ENCODE data around the gene TUT1.

TUT1 gene

DNA sequence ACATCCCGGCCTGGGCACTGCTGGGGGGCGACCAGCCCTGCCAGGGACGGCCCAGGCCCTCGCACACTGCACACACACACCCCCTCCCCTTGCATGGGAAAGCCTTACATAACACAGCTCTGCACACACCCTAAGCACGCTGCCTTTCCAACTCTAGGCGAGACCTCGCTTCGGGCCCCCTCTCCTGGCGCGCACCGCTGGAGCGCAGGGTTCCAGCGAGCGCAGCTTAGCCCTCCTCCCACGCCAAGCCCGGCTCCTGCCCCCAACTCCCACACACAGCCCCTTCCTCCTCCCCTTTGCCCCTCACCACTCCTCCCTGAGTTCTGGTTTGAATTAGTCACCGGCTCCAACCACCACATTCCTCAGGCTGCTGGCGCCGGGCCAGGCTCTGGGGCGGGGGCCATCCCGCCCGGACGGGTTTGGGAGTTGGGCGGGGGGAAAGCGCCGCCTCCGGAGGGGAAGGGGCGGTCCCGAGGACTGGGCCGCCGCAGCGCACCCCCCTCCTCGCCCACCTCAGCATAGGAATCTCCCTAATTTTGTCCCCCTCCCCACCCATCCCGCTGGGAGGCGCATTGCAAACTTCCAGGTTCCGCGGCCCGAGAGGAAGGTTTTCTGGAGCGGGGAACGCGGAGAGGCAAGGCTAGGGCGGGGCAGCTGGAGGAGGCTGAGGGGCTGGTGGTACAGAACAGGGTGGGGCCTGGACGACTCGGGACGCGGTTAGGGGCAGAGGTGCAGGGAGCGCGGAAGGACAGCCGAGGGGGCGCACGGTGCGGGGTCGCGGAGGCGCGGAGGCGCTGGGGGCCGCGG, 45.7 kb downstream of the TUT1 start:
- no peak for TF ChIP-seq GATA3 (IDR thresholded peaks at IDR 0.05; ENCODE audit: low read depth, low read length)
- no peak for TF ChIP-seq GATA2 (IDR thresholded peaks at IDR 0.05; ENCODE audit: low read depth, low read length)

DNA sequence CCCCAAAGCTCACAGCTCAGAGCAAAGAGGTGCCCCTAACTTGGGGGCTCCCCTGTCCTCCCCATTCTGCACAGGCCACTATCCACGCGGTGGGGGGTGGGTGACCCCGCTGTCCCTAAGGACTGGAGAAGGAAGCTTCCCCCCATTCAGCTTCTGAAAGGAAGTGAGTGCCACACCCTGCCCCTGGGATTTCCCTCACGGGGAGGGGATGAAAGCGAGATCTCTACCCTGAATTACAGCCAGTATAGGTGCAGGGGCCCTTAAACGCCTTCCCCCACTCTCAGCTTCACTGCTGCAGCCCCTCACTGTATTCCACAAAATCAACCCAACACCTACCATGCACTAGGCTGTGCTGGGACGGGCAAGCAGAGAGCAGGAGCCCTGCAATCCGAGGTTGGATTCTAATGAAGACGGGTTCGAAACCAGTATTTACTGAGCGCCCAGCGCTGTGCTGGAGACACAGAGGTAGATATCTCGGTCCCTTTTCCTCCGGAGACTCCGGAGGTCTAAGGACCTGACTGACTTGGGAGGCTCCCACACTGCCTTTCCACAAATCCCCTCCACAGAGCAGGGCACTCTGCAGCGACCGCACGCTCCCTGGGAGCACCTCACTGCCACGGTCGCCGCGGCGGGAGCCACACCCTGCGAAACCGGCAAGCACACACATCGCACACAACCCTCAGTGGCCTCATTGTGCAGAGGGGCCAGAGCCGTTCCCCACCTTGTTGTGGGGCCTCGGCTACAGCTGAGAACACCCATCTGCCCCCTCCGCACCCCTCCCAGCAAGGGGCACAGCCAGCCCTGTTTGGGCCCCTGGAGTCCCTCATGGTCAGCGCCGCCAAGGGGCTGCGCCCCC, 46.5 kb downstream of the TUT1 start:
- no peak for TF ChIP-seq GATA2 (IDR thresholded peaks at IDR 0.05; ENCODE audit: low read depth, low read length)
- TF ChIP-seq GATA3 (IDR thresholded peaks at IDR 0.05; ENCODE audit: low read depth, low read length), result no peak

DNA sequence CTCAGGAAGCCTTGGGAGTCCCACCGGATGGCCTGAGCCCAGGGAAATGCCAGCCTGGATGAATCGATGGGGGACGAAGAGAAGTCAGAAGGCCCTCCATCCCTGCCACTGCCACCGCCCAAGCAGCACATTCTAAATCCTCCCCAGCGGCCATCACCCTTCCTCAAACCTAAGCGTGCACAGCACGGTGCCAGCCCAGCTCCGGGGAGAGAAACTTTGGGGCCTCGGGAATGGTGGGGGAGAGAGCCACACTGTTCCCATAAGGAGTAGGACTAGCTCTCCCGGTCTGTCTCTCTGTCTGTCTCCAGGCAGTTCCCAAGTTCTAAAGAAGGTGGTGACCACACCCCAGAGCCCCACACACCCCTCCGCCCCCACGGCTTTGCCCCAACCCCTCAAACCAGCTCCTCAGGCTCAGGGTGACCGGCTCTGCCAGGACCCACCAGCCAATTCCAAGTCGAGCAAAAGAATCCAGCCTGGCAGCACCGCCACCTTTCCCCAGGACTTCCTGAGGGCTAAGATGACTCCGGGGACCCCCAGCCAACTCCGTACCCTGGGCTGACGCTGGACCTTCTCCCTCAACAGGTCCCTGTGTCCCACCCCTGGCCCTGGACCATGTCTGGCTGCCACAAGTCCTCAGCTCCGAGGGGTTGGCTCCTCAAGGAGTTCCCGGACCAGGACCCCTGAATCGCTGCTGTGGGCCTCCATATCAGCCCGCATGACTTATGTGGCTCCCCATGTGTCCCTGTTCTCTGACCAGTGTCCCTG, 47.5 kb downstream of the TUT1 start:
- TF ChIP-seq GATA3 (IDR thresholded peaks at IDR 0.05; ENCODE audit: low read depth, low read length) (no peak), GATA2 (IDR thresholded peaks at IDR 0.05; ENCODE audit: low read depth, low read length) (no peak)

DNA sequence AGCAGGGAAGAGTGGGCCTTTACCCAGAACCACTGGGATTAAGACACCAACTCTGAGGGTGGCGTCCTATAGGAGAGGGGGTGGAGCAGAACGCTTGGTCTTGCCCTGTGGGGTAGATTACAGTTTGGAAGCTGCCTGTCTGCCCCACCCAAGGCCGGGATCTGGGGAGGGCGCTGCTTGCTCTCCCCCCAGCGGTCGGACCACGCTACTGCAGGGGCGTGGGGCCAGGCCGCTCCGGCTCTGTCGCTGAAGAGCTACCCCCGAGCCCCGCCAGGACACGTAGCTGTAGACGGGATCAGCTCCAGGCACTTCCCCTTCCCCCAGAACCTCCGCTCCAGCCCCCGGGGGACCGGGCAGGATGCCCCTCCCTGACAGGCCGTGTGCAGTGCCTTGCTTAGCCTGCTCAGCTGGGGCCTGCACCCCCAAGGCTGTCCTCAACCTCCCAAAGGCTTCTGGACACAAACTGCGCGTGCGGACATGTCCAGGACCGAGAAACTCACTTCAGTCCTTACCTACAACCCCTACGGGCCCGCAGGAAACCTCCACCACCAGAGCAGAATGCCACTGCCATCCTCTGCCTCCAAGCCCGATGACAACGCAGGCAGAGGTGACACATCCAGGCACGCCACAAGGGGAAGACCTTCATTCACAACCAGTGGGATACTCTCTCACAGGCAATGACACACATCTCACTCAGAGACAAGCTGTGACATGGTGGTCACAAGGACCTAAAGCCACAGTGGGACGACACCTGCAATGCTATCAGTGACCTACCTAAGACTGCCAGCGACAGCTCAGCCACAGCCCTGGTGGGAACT, 48.4 kb downstream of the TUT1 start:
- TF ChIP-seq GATA3 (IDR thresholded peaks at IDR 0.05; ENCODE audit: low read depth, low read length) (no peak), GATA2 (IDR thresholded peaks at IDR 0.05; ENCODE audit: low read depth, low read length) (no peak)

DNA sequence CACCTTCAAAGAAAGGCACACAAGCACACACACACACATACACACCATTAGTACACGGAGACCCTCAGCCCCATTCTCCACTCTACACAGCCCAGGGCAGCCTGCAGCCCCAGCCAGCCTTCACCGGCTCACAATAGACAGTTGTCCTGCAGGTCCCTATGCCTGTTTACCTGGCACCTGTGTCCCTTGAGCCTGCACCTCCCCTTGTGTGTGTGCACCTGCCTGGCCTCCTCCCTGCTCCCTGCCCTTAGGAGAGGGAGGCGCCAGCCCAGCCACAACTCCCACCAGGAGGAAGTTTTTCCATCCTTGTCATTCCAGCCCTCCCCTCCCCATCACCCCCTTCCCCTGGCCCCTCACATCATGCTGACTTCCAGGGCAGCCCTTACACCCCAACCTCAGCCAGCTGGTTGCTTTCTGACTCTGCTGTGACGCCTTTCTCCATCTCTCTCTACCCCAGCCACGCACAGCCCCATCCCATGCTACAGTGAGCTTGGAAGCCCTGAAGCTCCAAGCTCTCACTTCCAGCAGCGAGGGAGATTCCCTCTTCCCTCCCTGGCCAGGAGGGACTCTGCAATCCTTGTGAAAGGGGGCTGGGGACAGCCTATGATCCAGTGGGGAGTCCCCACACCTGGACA, 49.1 kb downstream of the TUT1 start:
- TF ChIP-seq GATA2 (IDR thresholded peaks at IDR 0.05; ENCODE audit: low read depth, low read length) (no peak), GATA3 (IDR thresholded peaks at IDR 0.05; ENCODE audit: low read depth, low read length) (no peak)

DNA sequence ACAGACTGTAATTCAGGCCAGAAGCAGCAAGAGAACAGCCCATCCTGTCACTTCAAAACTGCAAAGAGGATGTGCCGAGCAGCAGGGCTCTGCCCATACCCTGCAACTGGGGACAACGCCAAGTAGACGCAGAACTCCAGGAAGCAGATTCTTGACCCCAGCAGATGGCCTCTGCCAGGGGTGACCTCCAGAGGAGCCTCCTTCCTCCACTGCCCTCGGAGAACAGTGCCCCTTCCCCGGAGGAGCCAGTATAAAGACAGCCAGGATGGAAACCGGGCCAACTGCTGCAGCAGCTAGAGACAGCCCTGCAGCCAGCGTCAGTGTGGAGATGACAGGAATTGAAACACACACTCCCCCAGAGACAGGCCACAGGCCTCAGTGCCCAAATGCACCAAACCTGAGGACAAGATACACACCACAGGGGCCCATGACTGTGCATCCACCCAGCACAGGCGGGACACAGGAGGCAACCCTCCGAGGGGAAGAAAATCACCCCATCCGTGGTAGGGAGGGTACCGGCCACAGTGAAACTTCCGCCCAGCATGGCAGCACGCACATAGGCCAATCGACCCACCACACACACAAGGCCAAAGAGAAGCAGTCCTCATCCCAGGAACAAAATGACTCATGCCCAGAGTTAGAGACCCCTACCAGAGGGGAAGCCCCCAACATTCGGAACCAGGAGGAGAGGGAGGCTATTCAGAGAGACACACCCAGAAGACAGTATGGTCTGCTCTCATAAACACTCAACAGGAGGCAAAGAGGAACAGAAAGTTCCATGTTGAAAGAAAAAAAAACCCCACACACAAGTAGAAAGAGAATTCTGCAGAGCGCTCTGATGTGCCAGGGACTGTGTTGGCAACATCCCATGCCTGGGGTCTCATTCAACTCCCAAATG, 50.3 kb downstream of the TUT1 start:
- TF ChIP-seq GATA3 (IDR thresholded peaks at IDR 0.05; ENCODE audit: low read depth, low read length) (no peak), GATA2 (IDR thresholded peaks at IDR 0.05; ENCODE audit: low read depth, low read length) (no peak)

DNA sequence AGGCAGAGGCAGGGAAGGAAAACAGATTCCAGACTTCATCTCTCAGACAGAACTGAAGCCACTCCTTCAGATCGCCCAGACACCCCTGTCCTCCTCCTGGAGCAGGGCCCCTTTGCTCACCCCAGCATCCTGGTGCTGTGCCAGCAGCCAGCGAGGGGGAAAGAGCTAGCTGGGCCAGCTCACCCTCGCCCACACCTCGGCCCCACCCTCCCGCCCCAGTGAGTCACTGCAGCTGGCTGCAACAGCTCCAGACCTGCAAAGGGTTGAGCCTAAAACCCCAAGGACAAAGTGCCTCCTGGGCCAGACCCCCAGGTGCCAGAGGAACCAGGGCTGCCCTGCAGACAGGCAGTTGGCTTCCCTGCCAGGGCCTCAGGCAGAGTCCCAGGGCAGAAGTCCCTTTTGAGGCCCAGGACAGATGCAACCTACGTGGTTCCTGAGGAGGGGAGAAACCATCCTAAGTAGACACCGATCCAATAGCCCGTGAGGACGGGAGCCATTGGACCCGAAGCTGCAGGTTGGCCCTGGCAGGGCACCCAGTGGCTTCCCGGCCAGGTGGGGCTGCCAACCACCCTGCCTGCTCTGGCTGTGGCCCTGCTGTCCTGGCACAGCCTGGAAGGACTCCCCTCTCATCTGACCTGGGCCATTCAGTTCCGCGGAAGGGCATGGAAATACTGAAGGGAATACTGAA, 51.9 kb downstream of the TUT1 start:
- TF ChIP-seq GATA3 (IDR thresholded peaks at IDR 0.05; ENCODE audit: low read depth, low read length), result no peak
- no peak for TF ChIP-seq GATA2 (IDR thresholded peaks at IDR 0.05; ENCODE audit: low read depth, low read length)

DNA sequence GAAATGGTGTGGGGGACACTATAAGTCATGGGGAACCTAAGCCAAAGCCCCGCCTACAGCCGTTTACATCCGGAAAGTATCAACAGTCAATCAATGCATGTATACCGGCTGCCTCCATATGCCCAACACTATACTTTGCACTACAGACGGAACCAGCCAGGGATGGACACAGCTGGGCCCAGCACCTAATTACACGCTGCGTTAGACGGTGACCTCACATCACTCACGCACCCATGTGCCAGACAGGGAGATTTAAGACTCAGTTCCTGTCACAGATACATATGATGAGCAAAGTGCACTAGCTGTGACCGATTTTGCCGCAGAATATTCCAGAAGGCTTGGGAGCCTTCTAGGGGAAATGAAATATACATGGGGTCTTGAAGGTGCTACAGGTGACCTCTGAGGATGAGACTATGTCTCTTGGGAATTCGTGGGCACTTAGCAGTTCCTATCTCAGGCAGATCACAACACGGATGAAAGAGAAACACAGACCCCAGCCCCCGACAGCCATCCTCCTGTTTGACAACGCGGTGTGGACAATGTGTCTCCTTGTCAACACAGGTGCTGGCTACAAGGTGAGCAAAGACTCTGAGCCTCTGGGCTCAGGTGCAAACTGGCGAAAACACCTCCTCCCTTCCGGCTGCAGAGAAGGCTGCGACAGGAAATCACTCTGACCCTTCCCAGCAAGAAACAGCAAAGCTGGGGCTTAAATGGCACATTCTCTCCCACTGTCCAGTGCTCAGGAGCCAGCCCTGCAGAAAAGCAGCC, 52.7 kb downstream of the TUT1 start:
- TF ChIP-seq GATA2 (IDR thresholded peaks at IDR 0.05; ENCODE audit: low read depth, low read length), result no peak
- no peak for TF ChIP-seq GATA3 (IDR thresholded peaks at IDR 0.05; ENCODE audit: low read depth, low read length)

DNA sequence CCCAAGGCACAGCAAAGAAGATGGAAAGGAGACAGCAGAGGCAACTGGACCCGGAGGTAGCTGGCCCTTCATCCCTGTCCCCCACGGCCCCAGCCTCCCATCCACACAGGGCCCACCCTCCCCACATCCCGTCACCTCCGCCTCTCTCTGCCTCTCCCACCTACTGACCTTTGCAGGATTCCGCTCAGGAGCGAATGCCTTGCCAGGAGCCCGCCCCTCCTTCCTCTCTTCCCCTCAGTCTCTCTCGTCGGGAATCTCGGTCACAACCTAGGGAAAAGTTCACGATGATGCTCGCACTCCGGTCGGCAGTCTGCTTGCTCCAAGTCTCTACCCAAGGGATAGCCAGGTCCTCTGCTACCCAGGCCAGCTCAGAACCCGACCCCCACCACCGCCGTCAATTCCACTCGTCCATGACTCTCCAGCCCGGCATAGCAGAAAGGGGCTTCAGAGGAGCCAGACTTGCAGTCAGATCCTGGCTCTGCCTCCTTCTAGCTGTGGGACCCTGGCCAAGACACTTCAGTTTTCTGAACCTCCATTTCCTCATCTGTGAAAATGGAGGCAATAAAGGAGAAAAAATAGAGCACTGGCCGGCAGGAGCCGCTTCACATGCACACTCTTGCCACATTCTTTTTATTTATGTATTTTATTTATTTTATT, 54.9 kb downstream of the TUT1 start:
- TF ChIP-seq GATA3 (IDR thresholded peaks at IDR 0.05; ENCODE audit: low read depth, low read length) (no peak), GATA2 (IDR thresholded peaks at IDR 0.05; ENCODE audit: low read depth, low read length) (no peak)

DNA sequence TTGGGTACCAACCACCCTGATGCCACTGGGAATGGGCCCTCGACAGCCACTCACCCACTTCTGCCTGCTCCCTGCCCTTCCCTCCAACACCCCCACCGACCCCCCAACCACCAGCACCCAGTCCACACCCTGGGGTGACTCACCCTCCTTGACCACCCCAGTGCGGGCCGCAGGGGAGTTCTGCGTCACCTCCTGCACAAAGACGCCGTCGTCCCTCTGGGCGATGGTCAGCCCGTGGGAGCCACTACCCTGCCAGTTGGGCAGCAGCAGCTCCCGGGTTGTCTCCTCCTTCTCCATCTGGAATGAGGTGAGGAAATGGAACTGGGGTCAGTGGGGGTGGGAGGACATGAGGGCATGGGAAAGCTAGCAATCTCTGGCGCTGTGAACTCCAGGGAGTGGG, 55.5 kb downstream of the TUT1 start:
- TF ChIP-seq GATA2 (IDR thresholded peaks at IDR 0.05; ENCODE audit: low read depth, low read length) (no peak), GATA3 (IDR thresholded peaks at IDR 0.05; ENCODE audit: low read depth, low read length) (no peak)

Data from SH-SY5Y (cell line).